Gastrocnemius medialis (tissue), 4 donors: ENCODE results near the gene GPX3. TPM values are rescaled to one million over a fixed set of nuclear protein-coding genes. Genes with fewer than 3 reads are reported as not detected.

Source experiments
- ATAC-seq, 2 donors: fragments of 150-250 bp; one replicate each; pipeline ENCODE4 v1.9.1; 2016
- DNase-seq, 2 donors: peaks; one replicate each; pipeline ENCODE4 v3.0.0-alpha.2; 2019
- H3K27ac ChIP-seq, 4 donors: fragments of 200-600 bp; sonication (generic); 1 replicate in 1 of 4; 2 replicates in 3 of 4; pipeline ENCODE4 v1.5.1; 2016 to 2018; ENCODE audit warnings: mild to moderate bottlenecking in 2 of 4, moderate library complexity in 1 of 4
- H3K27me3 ChIP-seq, 3 donors: fragments of 200-600 bp; sonication (generic) in 2 of 3; 1 replicate in 1 of 3; 2 replicates in 2 of 3; pipeline versions ENCODE4 v1.5.1 to v1.6.0; 2016 to 2019; ENCODE audit warnings: mild to moderate bottlenecking in 1 of 3, moderate library complexity in 1 of 3
- H3K36me3 ChIP-seq, 2 donors: fragments of 200-600 bp; sonication (generic) in 1 of 2; one replicate each; pipeline ENCODE4 v1.5.1; 2017 to 2018
- H3K4me1 ChIP-seq, 2 donors: fragments of 200-600 bp; sonication (generic) in 1 of 2; one replicate each; pipeline ENCODE4 v1.5.1; 2016 to 2017; ENCODE audit warnings: mild to moderate bottlenecking in 2 of 2
- H3K4me3 ChIP-seq, 4 donors: fragments of 200-600 bp; sonication (generic) in 3 of 4; 1 replicate in 1 of 4; 2 replicates in 3 of 4; pipeline ENCODE4 v1.5.1; 2016 to 2019; ENCODE audit warnings: mild to moderate bottlenecking in 2 of 4
- H3K9me3 ChIP-seq, 3 donors: fragments of 200-600 bp; sonication (generic) in 2 of 3; 1 replicate in 1 of 3; 2 replicates in 2 of 3; pipeline ENCODE4 v1.5.1; 2016 to 2019
- CTCF ChIP-seq, 5 experiments: fragments of 450-650 bp in 3 of 5; fragments of 200-600 bp in 2 of 5; sonication (generic) in 2 of 5; IDR thresholded peaks in 4 of 5; conservative IDR thresholded peaks in 1 of 5; 1 replicate in 4 of 5; 2 replicates in 1 of 5; pipeline ENCODE4 v1.5.1; 2016 to 2019; ENCODE audit warnings: antibody characterized with exemption in 5 of 5, mild to moderate bottlenecking in 3 of 5, moderate library complexity in 3 of 5
- POLR2A ChIP-seq, 2 donors: fragments of 450-650 bp; IDR thresholded peaks; one replicate each; pipeline ENCODE4 v1.6.1; 2017; ENCODE audit warnings: antibody characterized with exemption in 2 of 2, mild to moderate bottlenecking in 2 of 2, moderate library complexity in 2 of 2
- in situ Hi-C, 4 donors: fragments of 200-750 bp; cut with MboI; loops; one replicate each; pipeline versions ENCODE4 v1.15.0 to v1.8.0; 2017; ENCODE audit warnings: low sequenced_read_pairs in 4 of 4
- intact Hi-C: fragments of 100-400 bp; cut with DNase I; formaldehyde crosslinking; loops from one replicate; pipeline ENCODE4 v1.15.1; 2023; ENCODE audit warnings: low total_unique reads
- total RNA-seq, 4 donors: library from RNA; depleted of rRNA; stranded (reverse); fragments of >200 nt; gene quantifications; one replicate each; pipeline versions ENCODE4 v1.1.0 to v1.2.3, GENCODE V29; 2016

GPX3 gene
- total RNA-seq, 4 donors from 2014 or later, result 504 to 1,227 (median 655) TPM

- no peak for TF ChIP-seq POLR2A (IDR thresholded peaks at IDR 0.05)
- TF ChIP-seq CTCF (IDR thresholded peaks at IDR 0.05 in 4 of 5, conservative IDR thresholded peaks at IDR 0.05 in 1 of 5), result no peak
- Histone ChIP-seq H3K9me3 (no peaks in the 10 kb centered on the region), H3K4me3 (peak overlapping the region in 3 of 4 donors; percentile 3 to 27 (median 3)), H3K36me3 (peaks cover 0 to 20% of the 10 kb centered on the region in 2 donors), H3K27me3 (no peaks in the 10 kb centered on the region), H3K4me1 (peaks cover 89 to 95% of the 10 kb centered on the region in 2 donors), H3K27ac (peak overlapping the region; percentile 90 to 94 (median 92))
- intact Hi-C loops, result no loop called here
- peak; percentile 78 to 82 for ATAC-seq
- in situ Hi-C loops, result no loop called here
- peak in 1 of 2 donors; percentile 73 for DNase-seq
Measured at GRCh38 chr5:151063142-151063989, 43.0 kb downstream of the GPX3 start.

GRCh38 chr5:151064916-151065499 is 44.6 kb downstream of the GPX3 start:
- Histone ChIP-seq H3K4me1 (peaks cover 91 to 97% of the 10 kb centered on the region in 2 donors), H3K27ac (peak overlapping the region; percentile 90 to 94 (median 92)), H3K36me3 (peaks cover 0 to 11% of the 10 kb centered on the region in 2 donors), H3K9me3 (no peaks in the 10 kb centered on the region), H3K4me3 (no peak overlapping the region), H3K27me3 (no peaks in the 10 kb centered on the region)
- no peak for ATAC-seq
- intact Hi-C loops (no loop called here), in situ Hi-C loops (no loop called here)
- no peak for TF ChIP-seq POLR2A (IDR thresholded peaks at IDR 0.05)
- TF ChIP-seq CTCF (IDR thresholded peaks at IDR 0.05 in 4 of 5, conservative IDR thresholded peaks at IDR 0.05 in 1 of 5), result no peak
- DNase-seq, result no peak

- ATAC-seq (no peak), DNase-seq (no peak)
- intact Hi-C loops, result no loop called here
- no peaks in the 10 kb centered on the region for H3K27me3 ChIP-seq
- H3K4me3 ChIP-seq, result no peak overlapping the region
- TF ChIP-seq CTCF (IDR thresholded peaks at IDR 0.05 in 4 of 5, conservative IDR thresholded peaks at IDR 0.05 in 1 of 5) (no peak), POLR2A (IDR thresholded peaks at IDR 0.05) (no peak)
- peaks cover 91 to 97% of the 10 kb centered on the region in 2 donors for H3K4me1 ChIP-seq
- H3K36me3 ChIP-seq, result peaks cover 0 to 11% of the 10 kb centered on the region in 2 donors
- H3K27ac ChIP-seq, result peak overlapping the region; percentile 90 to 94 (median 92)
- in situ Hi-C loops, result no loop called here
- H3K9me3 ChIP-seq, result no peaks in the 10 kb centered on the region
Measured at GRCh38 chr5:151065609-151066008, 45.2 kb downstream of the GPX3 start.

- ATAC-seq (no peak), DNase-seq (no peak)
- no peaks in the 10 kb centered on the region for H3K9me3 ChIP-seq
- H3K27ac ChIP-seq, result peak overlapping the region; percentile 90 to 94 (median 92)
- H3K4me3 ChIP-seq, result no peak overlapping the region
- intact Hi-C loops, result no loop called here
- in situ Hi-C loops, result no loop called here
- H3K36me3 ChIP-seq, result peaks cover 0 to under 1% of the 10 kb centered on the region in 2 donors
- peaks cover 95 to 98% of the 10 kb centered on the region in 2 donors for H3K4me1 ChIP-seq
- H3K27me3 ChIP-seq, result no peaks in the 10 kb centered on the region
- no peak for TF ChIP-seq CTCF (IDR thresholded peaks at IDR 0.05 in 4 of 5, conservative IDR thresholded peaks at IDR 0.05 in 1 of 5)
- TF ChIP-seq POLR2A (IDR thresholded peaks at IDR 0.05), result no peak
Measured at GRCh38 chr5:151066920-151067319, 46.5 kb downstream of the GPX3 start.
